Vagina (tissue), 2 donors: ENCODE results near the gene TBL3.

Experiments
- CTCF ChIP-seq, 3 experiments: fragments of 450-650 bp in 2 of 3; fragments of 200-600 bp in 1 of 3; sonication (generic) in 1 of 3; IDR thresholded peaks; one replicate each; pipeline ENCODE4 v1.5.1; 2017 to 2019; ENCODE audit warnings: antibody characterized with exemption in 3 of 3, mild to moderate bottlenecking in 2 of 3, moderate library complexity in 2 of 3
- POLR2AphosphoS5 ChIP-seq, 2 donors: sonication (generic); formaldehyde crosslinking; IDR thresholded peaks; one replicate each; pipeline ENCODE4 v1.9.0; 2017; ENCODE audit warnings: antibody characterized with exemption in 2 of 2, mild to moderate bottlenecking in 2 of 2, low read depth in 1 of 2; ENCODE audit not compliant: insufficient read depth in 1 of 2

GRCh38 chr16:2005646-2006045 lies 33.8 kb downstream of the TBL3 start:
- no peak for TF ChIP-seq CTCF (IDR thresholded peaks at IDR 0.05)
- no peak for TF ChIP-seq POLR2AphosphoS5 (IDR thresholded peaks at IDR 0.05; ENCODE audit: insufficient read depth in 1 of 2, low read depth in 1 of 2)
